HT1080 (cell line): ENCODE results near the gene CD83. TPM values are rescaled to one million over a fixed set of nuclear protein-coding genes. Genes with fewer than 3 reads are reported as not detected.

Experiments used
- DNase-seq: peaks from one replicate; pipeline ENCODE4 v3.0.0-alpha.2; 2015; ENCODE audit warnings: low read depth
- total RNA-seq: library from RNA; depleted of rRNA; stranded (reverse); fragments of >200 nt; shearing (Covaris generic); gene quantifications from 2 replicates; pipeline ENCODE4 v1.2.3, GENCODE V29; 2014

CD83 gene
- total RNA-seq, 1 experiment from 2014 or later, result 9.6 TPM

- DNase-seq, result no peak
Measured at GRCh38 chr6:14091339-14091978, 26.1 kb upstream of the CD83 start.

GRCh38 chr6:14092316-14092715 is 25.3 kb upstream of the CD83 start:
- no peak for DNase-seq

DNA sequence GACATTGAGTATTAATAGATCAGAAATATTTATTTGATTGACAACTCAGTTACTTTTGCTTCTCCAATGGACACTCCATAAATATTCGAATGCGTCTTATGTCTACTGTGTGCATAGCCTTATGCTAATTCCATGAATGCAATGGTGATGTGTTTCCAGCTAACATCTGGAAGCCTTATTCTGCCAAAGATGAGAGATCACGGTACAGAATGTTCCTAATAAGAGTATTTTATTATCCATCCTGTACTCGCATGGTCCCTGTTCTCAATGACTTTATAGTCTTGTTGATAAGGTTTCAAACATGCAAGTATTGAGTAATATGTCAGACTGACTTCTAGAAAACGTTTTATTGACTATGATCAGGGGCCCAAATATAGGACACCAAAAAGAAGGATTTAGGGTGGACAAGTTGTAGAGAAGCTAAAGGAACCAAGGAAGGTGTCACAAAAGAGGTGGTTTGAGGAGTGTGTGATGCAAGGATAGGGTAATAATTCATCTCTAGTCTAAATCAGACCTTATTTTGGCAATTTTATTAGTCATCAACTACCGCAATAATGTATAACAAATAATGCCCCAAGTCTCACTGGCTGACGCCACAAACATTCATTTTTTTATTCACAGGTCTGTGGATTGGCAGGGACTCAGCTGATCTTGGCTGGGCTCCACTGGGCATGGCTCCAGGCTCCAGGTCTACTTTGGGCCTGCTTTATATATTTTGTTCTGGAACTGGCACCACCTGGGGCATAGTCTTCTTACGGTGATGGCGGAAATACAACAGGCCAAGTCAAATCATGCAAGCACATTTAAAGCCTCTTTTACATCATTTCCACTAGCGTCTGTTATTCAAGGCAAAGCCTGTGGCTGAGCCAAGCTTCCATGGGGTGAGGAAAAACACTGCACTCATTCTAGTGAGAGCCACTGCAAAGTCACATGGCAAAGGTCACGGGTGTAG is 24.5 kb upstream of the CD83 start:
- DNase-seq, result no peak

DNA sequence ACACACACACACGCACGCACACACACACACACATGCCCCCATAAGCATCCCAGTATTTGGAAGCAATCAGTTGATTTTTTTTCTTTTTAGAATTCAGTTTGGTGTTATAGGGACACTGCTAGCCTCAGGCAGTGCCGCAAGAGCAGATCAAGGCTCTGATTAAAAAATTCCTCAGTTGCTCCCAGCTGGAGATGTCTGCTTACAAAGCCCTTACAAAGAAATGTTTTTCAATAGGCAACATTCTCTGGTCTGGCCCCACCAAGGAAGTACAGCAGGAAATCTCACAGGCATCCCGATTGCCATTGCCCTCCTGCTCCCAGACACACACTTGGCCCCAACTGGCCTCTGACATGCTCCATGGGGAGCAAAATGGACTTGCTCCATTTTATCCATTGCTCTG is 22.9 kb upstream of the CD83 start:
- DNase-seq, result no peak

DNA sequence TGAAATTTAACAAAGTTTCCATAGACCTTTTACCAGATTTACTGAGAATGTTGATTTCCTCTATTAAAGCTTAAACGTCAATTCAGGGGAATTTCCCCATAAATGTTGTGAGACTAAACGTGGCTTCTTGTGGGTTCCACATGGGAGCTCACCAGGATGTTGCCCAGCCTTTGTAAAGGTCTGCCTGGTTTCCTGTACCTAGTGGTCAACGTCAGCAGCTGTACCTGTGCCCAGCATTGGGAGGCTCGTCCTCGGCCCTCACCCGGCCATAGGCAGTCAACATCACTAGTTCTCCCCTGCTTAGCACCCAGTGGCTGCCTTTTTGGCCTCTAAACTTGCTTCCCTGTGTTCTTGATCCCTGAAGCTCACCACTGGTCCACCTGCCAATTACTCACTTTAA is 22.1 kb upstream of the CD83 start:
- no peak for DNase-seq

DNA sequence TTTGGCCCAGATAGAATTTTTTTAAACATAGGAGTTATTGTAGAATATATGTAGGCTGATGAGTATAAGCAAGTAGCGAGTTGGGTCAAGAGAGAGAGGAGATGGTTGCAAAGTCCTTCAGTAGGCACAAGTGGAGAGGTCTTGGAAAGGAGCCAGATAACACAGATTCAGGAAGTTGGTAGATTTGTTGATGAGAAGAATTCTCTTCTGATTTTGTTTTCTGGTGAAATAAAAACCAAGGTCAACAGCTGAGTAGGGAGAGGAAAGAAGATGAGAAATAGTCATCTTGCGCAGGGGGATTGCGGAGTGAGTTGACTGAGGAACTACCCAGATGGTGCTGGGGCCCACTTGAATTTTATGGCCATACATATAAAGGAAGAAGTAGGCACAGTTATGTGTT is 17.4 kb upstream of the CD83 start:
- no peak for DNase-seq

DNA sequence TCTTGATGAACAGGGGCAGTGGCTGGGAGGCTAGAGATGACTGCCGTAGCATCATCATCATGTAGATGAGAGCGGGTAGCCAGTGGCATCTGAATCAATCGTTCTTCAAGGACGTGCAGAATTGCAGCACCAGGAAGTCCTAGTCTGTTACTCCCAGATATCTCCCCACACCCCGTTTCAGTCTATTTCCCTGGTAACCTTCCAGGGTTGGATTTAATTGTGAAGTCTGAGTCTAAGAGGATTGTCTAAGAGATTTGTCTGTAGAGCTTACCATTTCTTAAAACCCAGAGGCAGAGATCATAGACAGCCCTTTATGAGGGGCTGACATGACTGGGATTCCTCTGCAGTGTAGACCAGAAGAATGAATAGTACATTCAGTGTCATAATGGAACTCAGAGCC is 16.6 kb upstream of the CD83 start:
- DNase-seq, result no peak

GRCh38 chr6:14102383-14102782 is 15.2 kb upstream of the CD83 start:
- no peak for DNase-seq

- DNase-seq, result no peak
Measured at GRCh38 chr6:14105547-14105946, 12.0 kb upstream of the CD83 start.

DNA sequence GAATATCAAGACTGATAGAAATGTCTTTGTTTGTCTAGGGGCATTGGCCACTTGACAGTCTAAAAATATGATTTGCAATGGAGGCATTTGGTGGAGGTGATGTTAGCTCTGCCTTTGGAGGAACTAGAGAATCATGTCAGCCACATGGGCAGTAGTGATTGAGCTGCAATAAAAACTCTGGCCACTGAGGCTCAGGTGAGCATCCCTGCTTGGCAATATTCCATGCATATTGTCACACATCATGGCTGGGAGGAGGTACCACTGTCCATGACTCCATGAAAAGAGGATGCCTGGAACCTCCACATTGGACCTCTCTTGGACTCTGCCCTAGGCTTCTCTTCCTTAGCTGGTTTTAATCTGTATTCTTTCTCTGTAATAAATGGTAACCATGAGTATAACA is 10.6 kb upstream of the CD83 start:
- DNase-seq, result no peak

GRCh38 chr6:14107711-14108494 is 9.7 kb upstream of the CD83 start:
- DNase-seq, result no peak

- DNase-seq, result no peak
Measured at GRCh38 chr6:14108571-14109410, 8.8 kb upstream of the CD83 start.

DNA sequence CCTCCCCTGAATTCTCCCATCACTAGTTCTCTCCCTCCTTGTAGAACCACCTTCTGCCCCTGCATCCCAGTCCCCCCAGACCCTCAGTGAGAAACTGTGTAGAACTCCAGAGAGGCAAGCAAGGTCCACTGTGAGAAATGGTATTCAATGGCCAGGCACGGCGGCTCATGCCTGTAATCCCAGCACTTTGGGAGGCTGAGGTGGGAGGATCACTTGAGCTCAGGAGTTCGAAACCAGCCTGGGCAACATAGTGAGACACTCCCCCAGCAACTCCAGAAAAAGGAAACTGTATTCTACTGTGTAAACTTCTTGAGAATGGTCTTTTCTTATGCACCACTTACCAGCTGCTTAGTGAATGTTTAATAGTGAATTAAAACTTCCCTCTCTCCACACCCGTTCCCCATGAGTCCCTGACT is 8.2 kb upstream of the CD83 start:
- no peak for DNase-seq

DNA sequence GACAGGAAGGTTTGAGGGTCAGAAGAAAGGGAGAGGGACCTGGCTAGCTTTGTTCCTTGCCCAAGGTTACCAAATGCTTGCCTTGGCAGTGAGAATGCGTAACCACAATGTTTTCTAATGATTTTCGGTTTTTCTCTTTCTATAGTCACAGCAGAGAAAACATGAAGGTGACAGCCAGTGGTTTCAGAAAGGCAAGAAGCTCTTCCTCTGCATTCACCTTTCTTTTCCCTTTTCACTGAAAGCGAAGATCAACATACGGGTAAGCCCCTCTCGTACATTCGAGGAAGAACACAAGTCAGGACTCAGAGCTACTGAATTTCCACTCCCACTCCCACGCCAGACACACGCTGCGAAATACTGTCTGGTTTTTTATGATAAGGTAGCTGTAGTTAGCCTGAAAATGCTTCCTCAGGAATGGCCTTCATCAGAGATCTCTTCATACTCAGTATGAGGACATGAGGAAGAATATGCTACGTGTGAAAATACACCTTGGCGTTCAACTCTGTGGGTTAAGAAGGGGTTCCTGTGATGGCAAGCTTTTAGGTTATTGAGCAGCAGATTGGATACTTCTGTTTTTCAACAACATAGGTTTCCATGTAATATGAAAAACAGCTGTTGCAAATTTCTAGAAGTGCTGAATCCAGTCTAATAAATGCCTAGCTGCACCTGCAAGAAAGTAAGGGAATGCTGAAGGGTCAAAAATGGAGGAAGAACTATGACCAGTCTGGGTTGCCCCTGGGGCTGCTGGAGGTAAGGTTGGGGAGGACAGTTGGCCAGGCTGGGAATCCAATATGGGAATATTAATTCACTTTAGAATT is 7.4 kb upstream of the CD83 start:
- no peak for DNase-seq

- DNase-seq, result no peak
Measured at GRCh38 chr6:14113976-14114375, 3.6 kb upstream of the CD83 start.

DNA sequence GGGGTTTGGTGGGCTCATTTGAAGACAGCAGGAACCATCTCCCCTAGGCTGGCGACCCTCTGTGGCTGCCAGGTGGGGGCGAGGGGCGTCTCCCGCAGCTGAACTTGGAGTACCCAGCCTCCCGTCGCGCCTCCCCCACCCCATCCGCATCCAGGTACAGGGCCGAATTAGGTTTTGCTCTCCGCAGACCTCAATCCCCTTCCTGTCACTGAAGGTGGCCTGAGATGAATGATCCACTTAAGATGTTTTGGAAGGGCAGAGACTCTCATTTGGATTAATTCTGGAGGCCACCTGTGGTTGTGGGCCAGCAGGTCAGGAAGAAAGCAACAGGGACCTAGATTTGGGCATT is 493 bp downstream of the CD83 start:
- DNase-seq, result no peak

- DNase-seq, result no peak
Measured at GRCh38 chr6:14118446-14118845, 874 bp downstream of the CD83 start.

DNA sequence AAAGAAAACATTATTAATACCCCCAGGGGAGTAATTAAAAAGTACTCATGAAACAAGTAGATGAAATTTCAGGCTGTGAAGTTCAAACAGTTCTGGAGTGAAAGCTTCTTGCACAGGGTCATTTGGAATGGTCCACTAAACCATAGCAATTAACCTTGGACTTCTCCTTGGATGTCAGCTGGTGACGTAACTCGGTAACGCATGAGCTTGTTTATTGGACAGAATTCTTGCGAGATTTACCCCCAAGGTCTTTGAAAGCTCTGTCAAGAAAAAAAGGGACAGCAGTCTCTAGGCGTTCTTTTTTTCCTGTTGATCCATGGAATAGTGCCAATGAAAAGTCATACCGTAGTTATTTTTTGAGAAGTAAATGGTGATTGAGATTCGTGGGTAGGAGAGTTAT is 2.2 kb downstream of the CD83 start:
- no peak for DNase-seq

GRCh38 chr6:14120546-14120945 is 3.0 kb downstream of the CD83 start:
- DNase-seq, result no peak

GRCh38 chr6:14121936-14122344 is 4.4 kb downstream of the CD83 start:
- no peak for DNase-seq
